NCI-H345 (cell line): ENCODE results near the gene CLDN10.
"Not testable (repeated sequence)": the region's sequence is repeated elsewhere in the genome, so short reads cannot be mapped to it uniquely, and the experiment has no call there.

Experiments
- DNase-seq: peaks from one replicate; lab custom pipeline; 2025; lab: John Stamatoyannopoulos, UW

Gene CLDN10

GRCh38 chr13:95552539-95553441, at the start of gene CLDN10:
CLDN10 (plus strand) TSS chr13:95552720; CDS start chr13:95552754, 34 bp downstream.
- peak; percentile 70 for DNase-seq

GRCh38 chr13:95503662-95504061, 48.9 kb upstream of the CLDN10 start:
- DNase-seq: no peak

- DNase-seq: no peak
Observed at GRCh38 chr13:95505265-95505664, 47.3 kb upstream of the CLDN10 start.

GRCh38 chr13:95505986-95506385, 46.5 kb upstream of the CLDN10 start:
- no peak for DNase-seq

- DNase-seq: no peak
Observed at GRCh38 chr13:95507991-95508390, 44.5 kb upstream of the CLDN10 start.

- DNase-seq: no peak
Observed at GRCh38 chr13:95508996-95509395, 43.5 kb upstream of the CLDN10 start.

GRCh38 chr13:95509521-95510310, 42.8 kb upstream of the CLDN10 start:
- no peak for DNase-seq

GRCh38 chr13:95510950-95511349, 41.6 kb upstream of the CLDN10 start:
- no peak for DNase-seq

GRCh38 chr13:95512424-95512823, 40.1 kb upstream of the CLDN10 start:
- no peak for DNase-seq

- DNase-seq: no peak
Observed at GRCh38 chr13:95512957-95513356, 39.6 kb upstream of the CLDN10 start.

- not testable (repeated sequence) for DNase-seq
Observed at GRCh38 chr13:95515606-95516005, 36.9 kb upstream of the CLDN10 start.

- DNase-seq: no peak
Observed at GRCh38 chr13:95516021-95516420, 36.5 kb upstream of the CLDN10 start.

- no peak for DNase-seq
Observed at GRCh38 chr13:95516492-95516891, 36.0 kb upstream of the CLDN10 start.

GRCh38 chr13:95523598-95523997, 28.9 kb upstream of the CLDN10 start:
- no peak for DNase-seq

- no peak for DNase-seq
Observed at GRCh38 chr13:95524264-95524901, 28.1 kb upstream of the CLDN10 start.

- no peak for DNase-seq
Observed at GRCh38 chr13:95527955-95528354, 24.6 kb upstream of the CLDN10 start.

- peak; percentile 64 for DNase-seq
Observed at GRCh38 chr13:95530178-95530577, 22.3 kb upstream of the CLDN10 start.

- DNase-seq: no peak
Observed at GRCh38 chr13:95533545-95534160, 18.9 kb upstream of the CLDN10 start.

GRCh38 chr13:95535243-95535642, 17.3 kb upstream of the CLDN10 start:
- peak; percentile 66 for DNase-seq

- peak; percentile 25 for DNase-seq
Observed at GRCh38 chr13:95536632-95537241, 15.8 kb upstream of the CLDN10 start.

GRCh38 chr13:95540888-95541287, 11.6 kb upstream of the CLDN10 start:
- peak; percentile 15 for DNase-seq

GRCh38 chr13:95541308-95541707, 11.2 kb upstream of the CLDN10 start:
- no peak for DNase-seq
